Measurements from ENCODE around the gene MSL3.

Gene MSL3, protein sequence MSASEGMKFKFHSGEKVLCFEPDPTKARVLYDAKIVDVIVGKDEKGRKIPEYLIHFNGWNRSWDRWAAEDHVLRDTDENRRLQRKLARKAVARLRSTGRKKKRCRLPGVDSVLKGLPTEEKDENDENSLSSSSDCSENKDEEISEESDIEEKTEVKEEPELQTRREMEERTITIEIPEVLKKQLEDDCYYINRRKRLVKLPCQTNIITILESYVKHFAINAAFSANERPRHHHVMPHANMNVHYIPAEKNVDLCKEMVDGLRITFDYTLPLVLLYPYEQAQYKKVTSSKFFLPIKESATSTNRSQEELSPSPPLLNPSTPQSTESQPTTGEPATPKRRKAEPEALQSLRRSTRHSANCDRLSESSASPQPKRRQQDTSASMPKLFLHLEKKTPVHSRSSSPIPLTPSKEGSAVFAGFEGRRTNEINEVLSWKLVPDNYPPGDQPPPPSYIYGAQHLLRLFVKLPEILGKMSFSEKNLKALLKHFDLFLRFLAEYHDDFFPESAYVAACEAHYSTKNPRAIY

DNA sequence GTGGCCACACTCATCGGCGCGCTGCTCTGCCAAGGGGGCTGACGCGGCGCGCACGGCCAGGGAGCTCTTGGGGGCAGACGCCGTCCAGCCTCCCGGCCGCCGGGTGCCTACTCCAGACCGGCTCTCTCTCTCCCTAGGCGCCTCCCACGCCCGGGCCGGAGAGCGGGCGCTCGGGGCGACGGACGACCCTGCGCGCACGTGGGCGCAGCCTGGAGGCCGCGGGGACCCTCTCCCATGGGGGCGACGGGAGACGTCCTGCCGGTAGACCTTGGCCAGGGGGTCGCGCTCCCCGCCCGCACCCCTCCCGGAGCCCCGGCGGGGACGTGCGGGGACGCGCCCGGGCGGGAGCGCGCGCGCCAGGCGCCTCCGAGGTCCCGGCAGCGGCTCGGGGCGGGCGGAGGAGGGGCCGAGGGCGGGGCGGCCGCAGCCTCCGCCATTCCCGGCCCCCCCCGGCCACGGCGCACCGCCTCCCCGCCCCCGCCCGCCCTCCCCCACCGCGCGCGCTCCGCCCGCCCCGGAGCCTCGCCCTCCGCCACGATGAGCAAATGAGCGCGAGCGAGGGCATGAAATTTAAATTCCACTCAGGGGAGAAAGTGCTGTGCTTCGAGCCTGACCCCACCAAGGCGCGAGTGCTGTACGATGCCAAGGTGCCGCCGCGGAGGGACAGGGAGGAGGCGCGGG lies at the start of gene MSL3:
MSL3 (plus strand) TSS at position 519 of the 681 bp plus-strand sequence; CDS start at position 546, 27 bp downstream.
- DNase-seq: no peak

DNA sequence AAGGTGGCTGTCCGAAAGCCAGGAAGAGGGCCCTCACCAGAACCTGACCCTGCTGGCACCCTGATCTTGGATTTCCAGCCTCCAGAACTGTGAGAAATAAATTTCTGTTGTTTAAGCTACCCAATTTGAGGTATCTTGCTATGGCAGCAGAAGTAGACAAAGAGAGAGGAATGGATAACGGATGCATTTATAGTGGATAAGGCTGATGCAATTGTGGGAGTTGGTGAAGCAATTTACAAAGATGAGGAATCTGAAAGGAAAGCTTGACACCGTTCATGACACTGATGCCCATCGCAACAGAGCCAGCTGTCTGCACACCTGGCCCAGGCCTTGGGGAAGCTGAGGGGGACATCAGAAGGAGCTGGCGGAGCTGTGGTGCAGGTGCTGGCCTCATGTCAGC lies 35.7 kb upstream of the MSL3 start:
- DNase-seq: no peak

DNA sequence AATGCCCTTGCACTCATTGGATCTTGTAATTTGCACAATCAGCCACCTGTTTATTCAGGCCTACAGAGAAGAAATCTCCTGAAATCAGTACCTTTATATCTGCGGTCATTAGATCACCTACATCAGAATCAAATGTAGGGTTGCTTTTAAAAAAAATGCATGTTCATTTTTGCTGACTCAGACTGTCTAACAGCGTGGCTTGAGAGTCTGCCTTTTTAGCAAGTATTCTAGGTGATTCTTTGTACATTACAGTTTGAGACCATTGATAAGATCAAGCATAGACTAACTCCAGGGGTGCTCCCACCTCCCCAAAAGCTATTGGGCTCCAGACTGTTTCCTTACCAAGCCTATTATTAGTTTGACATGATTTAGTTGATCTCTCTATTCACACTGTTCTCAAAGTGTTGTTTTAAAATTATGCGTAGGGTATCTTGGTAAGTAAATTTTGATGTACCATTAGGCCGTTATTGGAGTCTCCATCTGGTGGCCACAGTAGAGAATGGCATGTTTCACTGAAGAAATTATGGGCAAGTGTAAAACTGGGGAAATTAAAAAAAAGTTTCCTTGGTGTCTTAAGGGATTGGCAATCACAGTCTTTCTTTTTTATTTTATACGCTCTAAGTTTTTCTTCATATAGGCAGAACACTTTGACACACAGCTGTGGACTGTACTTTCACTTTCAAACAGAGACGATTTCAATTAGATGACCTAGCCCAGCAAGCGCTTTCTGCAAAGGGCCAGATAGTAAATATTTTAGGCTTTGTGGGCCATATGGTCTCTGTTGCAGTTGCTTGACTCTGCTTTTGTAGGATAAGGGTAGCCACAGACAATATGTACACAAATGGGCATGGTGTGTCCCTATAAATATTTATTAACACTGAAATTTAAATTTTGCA lies 33.7 kb upstream of the MSL3 start:
- peak; percentile 2 for DNase-seq

DNA sequence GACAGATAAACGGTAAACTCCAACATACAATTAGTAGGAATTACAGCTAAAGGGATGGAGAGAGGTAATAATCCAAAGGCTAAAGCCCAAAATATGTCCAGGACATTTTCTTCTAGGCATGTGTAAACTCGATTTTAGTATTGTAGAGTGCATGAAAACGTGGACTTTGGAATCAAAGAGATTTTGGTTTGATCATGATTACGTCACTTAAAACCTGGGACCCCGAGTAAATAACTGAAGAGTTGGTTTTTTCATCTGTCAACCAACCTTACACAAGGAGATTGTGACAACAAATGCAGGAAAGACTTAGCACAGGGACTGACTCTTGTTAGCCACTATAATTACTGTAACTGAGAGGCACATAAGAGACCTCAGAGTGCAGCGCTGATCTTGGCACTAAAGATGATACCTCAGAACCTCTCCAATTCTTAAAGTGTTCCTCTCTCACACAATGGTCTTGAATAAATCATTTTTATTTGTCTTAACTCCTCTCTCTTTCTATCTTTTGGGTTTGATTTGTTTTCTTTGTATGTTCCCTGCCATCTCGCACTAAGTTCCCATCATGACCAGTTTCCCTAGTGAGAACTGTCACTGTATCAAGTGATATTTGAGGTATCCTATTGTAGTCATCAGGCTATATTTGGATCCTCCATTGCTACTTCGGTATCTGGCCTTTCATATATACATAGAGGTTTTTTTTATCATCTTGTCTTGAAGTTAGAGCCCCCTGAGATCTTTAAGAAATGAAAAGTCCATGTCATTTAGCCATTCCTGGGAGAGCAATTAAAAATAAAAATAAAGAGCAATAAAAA lies 32.2 kb upstream of the MSL3 start:
- no peak for DNase-seq

DNA sequence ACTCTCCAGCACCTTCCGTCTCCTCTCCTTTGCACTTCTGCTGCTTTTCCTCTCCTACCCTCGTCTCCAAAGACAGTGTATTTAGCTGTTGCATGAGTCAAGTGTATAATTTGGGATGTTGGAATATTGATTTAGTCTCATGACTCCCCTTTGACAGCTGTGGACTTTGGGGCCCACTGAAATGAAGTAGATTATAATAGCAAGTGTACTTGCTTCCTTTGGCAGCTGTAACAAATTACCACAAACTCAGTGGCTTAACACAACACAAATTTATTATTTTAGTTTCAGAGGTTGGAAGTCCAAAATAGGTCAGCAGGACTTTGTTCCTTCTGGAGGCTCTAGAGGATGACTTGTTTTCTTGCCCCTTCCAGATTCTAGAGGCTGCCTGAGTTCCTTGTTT lies 29.5 kb upstream of the MSL3 start:
- no peak for DNase-seq

DNA sequence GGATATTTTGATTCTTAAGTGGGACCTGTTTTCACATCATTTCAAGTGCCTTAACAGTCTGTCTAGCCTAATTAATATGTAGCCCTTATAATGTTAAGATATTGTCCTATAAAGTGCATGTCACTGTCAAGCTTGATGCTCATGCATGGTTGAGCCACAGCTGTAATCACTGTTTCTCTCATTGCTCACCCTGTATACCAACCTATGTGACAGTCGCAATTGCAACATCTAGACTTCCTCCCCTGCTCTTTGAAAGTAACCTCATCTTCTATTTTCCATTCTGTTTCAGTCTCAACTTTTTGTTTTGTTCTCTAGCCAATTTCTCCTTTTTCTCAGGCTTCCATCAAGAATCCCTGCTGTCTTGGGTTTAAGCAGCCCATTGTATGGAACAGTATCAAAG lies 24.4 kb upstream of the MSL3 start:
- DNase-seq: no peak

DNA sequence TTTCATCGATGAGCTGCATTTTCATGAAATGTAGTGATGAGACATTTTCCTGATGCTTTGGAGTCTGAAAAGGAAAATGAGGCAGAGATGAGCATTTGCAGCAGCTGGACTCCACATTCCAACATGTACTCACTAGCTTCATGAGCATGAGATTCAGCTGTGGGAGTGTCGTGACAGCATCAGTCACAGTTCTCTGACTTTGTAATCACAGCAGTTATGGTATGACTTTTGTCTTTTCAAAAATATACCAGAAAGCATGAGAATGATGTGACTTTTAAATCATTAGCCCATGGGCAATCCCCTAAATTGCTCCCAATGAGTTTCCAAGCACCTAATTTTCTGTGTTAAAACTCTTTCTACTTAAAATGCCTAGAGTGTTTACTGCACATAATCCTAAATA lies 18.3 kb upstream of the MSL3 start:
- DNase-seq: no peak

DNA sequence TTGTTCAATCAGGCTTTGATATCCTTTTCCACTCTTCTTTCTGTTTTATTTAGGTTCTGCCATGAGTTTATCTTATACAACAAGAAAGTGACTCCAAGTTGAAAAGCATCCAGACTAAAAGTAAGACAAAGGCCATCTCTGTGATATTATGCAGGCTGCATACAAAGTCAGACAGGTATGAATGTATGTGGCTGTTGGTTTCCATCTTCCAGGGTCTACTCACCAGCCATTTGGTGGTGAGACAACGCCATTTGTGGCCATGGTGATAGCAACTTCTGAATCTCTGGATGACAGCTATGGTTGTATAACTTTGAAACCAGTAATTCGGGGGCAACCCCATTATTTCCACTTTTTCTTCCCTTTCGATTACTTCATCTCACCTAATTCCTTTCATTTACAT lies 17.2 kb upstream of the MSL3 start:
- no peak for DNase-seq

DNA sequence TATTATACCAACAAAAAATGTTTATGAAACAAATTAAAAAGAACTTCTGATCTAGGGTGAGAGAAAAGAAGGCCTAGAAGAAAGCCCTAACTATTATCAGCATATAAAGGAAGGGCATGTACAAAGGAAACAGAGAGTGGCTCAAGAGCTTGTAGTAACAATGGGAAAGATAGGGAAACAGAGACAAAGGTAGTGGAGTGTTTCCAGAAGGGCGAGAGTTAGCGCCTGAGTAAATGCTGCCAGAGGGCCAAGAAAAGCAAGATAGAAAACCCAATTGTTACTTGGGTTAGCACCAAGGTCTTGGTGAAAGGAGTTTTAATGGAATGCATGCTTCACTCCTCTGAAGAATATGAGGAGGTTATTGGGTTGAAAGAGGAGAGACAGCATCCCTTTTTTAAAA lies 16.5 kb upstream of the MSL3 start:
- no peak for DNase-seq

DNA sequence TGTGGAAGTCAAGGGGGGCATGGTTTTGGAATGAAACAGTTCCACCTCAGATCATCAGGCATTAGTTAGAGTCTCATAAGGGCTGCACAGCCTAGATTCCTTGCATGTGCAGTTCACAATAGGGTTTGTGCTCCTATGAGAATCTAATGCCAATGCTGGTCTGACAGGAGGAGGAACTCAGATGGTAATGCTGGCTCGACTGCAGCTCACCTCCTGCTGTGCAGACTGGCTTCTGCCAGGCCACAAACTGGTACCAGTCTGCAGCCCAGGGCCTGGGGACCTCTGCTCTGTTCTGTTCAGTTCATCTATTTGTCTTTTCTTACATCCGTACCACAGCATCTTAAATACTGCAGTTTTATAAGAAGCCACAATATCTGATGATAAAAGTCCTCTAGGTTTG lies 12.2 kb upstream of the MSL3 start:
- DNase-seq: no peak

DNA sequence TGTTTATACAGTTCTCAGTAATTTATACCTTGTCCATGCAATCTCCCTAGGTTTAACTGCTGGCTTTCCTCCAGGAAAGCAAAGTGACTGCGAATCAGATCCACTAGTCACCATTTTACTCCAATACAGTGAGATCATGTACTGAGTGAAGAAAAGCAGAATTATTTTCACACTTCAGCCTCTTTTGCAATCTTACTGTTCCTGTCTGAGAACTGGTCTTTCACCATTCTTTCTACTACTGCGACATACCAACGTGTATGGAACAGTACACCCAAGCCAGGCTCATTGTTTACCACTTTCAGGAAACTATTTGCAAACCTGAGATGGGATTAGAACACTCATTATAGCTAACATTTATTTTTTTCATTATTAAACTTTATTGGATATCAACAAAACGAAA lies 8.0 kb upstream of the MSL3 start:
- DNase-seq: no peak

DNA sequence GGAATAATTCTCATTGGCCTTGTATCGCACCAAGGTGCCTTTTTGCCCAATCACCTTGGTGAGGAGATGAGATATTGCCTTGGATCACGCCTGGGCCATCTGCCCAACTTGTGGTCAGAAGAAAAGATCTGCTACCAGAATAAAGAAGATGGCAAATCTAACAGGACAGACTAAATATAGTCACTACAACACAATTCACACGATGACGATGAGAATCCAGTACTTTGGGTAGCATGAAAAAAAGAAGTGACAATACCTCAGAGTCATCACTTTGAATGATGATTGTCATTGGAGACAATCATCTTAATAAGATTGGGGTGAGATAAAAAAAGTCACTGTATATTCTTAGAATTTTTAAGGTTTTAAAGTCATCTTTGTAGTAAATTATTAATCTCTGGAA lies 7.3 kb upstream of the MSL3 start:
- DNase-seq: no peak

DNA sequence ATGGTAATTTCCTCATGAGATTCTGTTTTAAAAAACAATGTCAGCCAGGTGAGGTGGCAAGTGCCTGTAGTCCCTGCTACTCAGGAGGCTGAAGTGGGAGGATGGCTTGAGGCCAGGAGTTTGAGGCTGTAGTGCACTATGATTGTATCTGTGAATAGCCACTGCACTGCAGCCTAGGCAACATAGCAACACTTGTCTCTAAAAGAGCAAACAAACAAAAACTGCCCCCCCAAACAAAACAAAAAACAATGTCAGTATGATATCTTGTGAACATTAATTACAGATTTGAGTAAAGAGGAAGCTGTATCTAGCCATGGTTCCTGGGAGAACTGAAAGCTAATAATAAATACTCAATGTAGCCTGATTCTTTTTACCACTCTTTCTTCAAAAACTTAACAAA lies 6.8 kb upstream of the MSL3 start:
- no peak for DNase-seq

DNA sequence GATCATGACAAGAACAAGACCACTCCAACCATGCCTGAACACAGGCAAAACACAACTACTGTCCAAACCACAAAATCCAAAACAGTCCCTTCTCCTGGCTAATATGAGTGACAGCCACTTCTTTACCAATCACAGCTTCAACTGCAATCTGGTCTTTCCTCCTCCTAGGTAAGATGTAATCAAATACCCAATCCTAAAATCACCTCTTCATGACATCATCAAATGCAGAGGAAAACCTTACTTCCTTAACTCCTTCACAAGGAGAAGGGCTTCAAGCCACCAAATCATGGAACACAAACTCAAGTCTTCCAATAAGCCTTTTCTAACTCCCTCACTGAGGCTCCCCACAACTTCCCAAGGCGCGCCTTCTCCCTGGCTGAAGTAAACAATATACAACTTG lies 4.4 kb upstream of the MSL3 start:
- DNase-seq: no peak

DNA sequence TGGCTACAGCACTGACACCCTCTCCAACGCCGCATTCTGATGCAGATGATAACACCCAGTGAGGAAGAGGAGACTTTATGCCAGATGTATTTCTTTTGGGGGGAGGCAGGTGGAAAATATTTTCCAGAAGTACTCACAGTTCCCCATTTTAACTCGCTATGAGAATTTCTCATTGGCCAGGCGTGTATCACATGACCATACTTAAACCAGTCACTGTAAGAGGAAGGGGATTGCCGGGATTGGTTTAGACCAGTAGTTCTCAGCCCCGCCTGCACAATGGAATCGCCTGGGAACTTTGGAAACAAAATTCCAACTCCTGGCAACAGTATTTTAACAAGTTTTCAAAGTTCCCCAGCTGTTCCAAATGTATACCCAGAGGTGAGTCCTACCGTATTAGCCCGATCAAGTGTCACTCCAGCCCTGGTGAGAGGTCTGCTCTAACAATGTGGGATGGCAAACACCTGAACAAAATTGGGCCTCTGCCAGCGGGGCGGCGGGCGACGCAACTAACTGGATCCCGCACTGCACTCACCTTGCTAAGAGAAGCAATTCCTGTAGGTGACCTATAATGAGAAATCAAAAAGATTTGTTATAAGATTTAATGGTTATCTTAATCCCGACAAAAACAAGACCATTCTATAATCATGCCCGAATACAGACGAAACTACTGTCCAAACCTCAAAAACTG lies 2.9 kb upstream of the MSL3 start:
- no peak for DNase-seq

DNA sequence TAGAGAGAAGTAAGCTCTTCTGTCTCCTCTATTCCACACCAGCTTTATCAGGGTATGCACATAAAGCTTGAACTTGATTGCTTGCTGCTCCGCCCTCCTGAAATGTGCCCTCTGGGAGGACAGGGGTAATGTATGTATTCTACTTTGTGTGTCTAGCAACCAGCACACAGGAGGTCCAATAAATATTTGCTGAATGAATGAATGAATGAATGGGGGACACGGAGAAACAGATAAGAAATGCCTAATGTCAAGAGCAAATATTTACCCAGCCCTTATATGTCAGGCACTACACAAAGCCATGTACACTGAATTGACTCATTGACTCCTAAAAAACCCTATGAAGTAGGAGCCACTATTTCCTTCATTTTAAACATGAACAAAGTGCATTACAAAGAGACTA lies 2.3 kb upstream of the MSL3 start:
- DNase-seq: no peak

DNA sequence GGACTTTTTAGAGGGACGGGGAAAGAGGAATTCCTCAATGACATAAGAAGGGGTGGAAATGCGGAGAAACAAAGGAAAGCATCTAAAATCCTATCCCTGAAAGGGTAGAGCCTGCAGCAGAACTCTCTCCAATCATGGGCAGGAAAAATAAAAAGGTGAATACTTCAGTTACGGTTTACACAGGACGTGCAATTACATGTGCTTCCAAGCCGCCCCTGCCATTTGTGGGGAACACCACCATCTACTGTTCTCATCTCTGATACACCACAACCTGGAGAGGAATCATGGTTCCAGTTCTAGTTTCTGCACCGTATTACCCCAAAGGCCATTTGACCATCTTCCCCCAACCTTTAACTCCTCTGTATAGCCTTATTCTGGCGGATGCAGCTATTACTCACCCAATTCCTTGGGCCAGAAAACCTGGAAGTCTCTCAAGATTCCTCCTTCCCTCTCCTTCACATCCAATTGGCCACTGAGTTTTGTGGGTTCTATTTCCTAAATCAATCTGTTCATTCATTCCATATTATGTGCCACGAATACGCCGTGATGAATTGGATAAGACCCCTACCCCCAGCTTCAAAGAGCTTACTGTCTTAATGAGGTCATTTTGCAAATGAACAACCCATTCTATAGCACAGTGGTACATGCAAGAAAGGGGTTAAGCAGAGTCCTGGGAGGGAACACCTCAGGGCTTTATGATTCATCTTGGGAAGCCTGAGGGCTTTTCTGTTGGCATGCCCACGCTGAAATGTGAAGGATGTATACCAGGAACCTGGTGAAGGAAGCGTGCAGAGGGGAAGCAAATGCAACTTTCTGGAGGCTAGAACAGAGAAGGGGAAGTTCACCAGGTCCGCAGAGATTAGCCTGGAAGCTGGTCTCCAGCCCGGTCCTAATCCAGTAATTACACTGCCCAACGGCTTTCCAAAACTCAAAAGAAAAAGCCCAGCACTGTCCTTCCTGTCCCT lies 1.4 kb upstream of the MSL3 start:
- no peak for DNase-seq

DNA sequence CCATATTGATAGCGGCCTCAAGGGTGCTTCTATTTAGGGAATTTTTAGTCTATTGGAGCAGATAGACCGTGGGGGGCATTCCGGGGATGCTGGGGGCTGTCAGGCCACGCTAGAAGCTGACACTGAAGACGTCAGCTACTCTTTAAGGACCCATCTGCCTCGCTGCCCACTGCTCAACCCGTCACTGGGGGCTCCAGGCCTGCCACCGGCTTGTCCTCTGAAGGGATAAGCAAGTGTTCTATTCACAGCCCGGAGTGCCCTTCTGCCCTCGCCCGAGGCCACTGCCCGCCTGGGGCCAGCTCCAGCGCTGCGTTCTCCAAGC lies 679 bp upstream of the MSL3 start:
- DNase-seq: no peak

DNA sequence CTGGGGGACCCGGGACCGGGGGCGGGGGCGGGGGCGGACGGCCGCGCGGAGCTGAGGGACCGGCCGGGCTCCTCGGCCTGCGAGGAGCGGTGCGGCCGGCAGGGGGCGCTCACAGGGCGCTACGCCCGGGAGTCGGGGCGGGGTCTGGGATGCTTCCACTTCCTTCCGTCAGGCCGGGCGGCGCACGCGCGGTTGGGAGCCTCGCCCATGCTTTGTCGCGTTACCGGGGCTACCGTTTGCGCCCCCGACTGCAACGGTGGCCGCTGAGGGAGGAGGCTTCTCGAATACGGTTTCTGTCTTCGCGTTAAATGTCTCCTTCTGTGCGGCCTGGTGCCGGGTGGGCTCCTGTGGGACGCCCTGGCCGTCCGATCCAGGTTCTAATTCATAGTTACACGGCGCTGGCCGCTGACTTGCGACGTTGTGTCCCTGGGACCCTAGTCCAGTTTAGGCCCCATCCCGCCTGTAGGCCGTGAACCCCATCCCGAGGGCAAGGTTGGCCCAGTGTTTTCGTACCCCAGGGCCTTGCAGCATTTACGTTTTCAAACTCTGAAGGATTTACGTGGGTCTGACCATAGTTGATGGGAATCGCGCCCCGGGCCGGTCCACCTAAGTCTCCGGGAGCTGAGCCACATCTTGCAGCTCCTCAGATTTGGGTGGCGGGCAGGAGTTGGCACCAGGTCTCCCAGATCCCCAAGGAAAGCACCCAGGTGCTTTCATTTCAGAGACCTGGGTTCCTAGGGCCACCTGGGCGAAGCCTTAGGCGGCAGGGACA lies 549 bp downstream of the MSL3 start:
- DNase-seq: peak; percentile 45

DNA sequence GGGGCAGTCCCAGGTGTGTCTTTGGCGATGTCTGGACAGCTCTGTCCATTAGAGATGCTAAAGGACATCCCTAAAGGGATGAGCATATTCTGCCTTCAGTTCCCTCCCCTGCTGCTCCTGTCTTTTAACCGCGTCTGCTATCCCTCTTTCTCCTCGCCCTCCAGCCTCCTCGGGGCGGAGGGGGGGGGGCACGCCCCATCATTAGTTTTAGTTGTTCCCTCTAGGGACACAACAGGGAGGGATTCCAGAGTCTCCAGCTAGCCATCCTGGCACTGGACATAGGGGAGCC lies 1.1 kb downstream of the MSL3 start:
- no peak for DNase-seq
